Posterior vena cava (tissue), 2 donors: ENCODE data around the gene STYXL1. TPM values are rescaled to one million over a fixed set of nuclear protein-coding genes. Genes with fewer than 3 reads are reported as not detected.

ENCODE experiments used
- total RNA-seq, 2 donors: library from RNA; stranded (reverse); fragmentation: NEBNext Ultra II Directional; extraction: Animal tissue kit (Norgen Biotek cat#: 25700); gene quantifications; one replicate each; pipeline ENCODE4 v1.2.1, GENCODE V29; 2021
- donor health status: DM: yes; HTN: yes; CAD: no.
- donor health status: DM: yes; HTN: yes; CAD: no.

Gene STYXL1
- total RNA-seq, 2 donors from 2014 or later, result 4.8 to 22.6 TPM

Other genes with a start within 250 kb of the STYXL1 start
- not detected for gene CCL24, start 234.2 kb downstream of the STYXL1 start, total RNA-seq
- 10 to 100 TPM; 28.9 to 30.8 TPM for gene RHBDD2, start 169.0 kb downstream of the STYXL1 start, total RNA-seq
- gene POR, start 132.8 kb downstream of the STYXL1 start, total RNA-seq, result 10 to 100 TPM; 76.3 to 88.8 TPM
- 10 to 100 TPM; 54.2 to 55.3 TPM for gene TMEM120A, start 53.4 kb downstream of the STYXL1 start, total RNA-seq
- gene MDH2, start 106 bp upstream of the STYXL1 start, total RNA-seq, result 10 to 100 TPM; 94.5 to 94.9 TPM
- gene SRRM3, start 153.9 kb upstream of the STYXL1 start, total RNA-seq, result 1 to 10 TPM; 5.2 to 5.3 TPM